GM12801 (cell line): ENCODE results near the gene P4HTM.
A peak's percentile ranks its signal among the peaks of the same experiment; 100 is the strongest.

Experiments
- TF ChIP-seq, protein P1 (sequence below): IDR thresholded peaks from one replicate; pipeline ENCODE4 v1.5.1; 2011; ENCODE audit warnings: control low read depth; ENCODE audit not compliant: insufficient read length; ENCODE audit errors: extremely low read depth

Gene P4HTM

DNA sequence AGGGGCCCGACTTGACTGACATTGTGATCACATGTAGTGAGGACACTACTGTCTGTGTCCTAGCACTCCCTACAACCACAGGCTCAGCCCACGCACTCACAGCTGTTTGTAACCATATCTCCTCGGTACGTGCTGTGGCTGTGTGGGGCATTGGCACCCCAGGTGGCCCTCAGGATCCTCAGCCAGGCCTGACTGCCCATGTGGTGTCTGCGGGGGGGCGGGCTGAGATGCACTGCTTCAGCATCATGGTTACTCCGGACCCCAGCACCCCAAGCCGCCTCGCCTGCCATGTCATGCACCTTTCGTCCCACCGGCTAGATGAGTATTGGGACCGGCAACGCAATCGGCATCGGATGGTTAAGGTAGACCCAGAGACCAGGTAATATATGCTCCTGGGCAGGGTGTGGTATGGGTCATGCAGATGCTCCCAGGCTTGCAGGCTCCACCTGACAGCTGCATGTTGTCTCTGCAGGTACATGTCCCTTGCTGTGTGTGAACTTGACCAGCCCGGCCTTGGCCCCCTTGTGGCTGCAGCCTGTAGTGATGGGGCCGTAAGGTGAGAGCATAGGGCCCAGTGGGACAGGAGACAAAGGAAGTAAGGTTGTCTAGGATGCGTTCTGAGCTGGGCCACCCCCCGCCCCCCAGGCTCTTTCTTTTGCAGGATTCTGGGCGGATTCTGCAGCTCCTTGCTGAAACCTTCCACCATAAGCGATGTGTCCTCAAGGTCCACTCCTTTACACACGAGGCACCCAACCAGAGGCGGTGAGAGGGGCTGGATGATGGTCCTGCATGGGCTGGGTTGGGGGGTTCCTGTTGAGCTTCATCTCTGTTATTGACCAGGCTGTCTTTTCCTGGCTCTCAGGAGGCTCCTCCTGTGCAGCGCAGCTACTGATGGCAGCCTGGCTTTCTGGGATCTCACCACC is 24.0 kb downstream of the P4HTM start:
- TF ChIP-seq, protein P1, sequence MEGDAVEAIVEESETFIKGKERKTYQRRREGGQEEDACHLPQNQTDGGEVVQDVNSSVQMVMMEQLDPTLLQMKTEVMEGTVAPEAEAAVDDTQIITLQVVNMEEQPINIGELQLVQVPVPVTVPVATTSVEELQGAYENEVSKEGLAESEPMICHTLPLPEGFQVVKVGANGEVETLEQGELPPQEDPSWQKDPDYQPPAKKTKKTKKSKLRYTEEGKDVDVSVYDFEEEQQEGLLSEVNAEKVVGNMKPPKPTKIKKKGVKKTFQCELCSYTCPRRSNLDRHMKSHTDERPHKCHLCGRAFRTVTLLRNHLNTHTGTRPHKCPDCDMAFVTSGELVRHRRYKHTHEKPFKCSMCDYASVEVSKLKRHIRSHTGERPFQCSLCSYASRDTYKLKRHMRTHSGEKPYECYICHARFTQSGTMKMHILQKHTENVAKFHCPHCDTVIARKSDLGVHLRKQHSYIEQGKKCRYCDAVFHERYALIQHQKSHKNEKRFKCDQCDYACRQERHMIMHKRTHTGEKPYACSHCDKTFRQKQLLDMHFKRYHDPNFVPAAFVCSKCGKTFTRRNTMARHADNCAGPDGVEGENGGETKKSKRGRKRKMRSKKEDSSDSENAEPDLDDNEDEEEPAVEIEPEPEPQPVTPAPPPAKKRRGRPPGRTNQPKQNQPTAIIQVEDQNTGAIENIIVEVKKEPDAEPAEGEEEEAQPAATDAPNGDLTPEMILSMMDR: peak; percentile 13

DNA sequence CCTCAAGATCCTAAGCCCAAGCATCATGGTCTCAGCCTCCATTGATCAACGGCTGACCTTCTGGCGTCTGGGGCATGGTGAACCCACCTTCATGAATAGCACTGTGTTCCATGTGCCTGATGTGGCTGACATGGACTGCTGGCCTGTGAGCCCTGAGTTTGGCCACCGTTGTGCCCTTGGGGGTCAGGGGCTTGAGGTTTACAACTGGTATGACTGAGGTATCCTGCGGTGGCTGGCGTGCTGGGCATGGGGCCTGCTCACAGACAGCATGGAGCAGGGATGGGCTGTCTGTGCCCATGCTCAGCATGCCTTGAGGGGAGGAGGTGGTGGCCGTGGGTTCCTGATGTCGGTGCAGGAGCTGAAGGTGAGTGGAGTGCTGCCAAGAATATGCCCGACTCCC is 25.0 kb downstream of the P4HTM start:
- TF ChIP-seq, protein P1: no peak

DNA sequence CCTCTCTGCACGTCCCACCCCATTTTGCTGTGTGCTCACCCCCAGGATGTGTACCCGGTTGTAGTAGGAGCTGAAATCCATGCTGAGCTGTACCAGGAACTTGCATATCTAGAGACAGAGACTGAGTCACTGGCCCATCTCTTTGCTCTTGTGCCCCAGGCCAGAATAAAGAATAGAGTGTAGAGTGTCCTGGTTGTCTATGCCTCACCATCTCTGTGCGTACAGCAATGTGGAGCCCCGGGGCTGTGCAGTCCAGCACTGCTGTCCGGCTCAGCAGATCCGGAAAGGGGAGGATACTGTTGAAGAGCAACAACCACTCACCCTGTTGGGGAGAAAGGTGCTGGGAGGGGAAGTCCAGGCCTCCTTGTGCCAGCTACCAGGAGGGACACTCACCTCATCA is 25.7 kb downstream of the P4HTM start:
- TF ChIP-seq, protein P1: no peak

GRCh38 chr3:49016414-49017228 is 26.6 kb downstream of the P4HTM start:
- TF ChIP-seq, protein P1: no peak

GRCh38 chr3:49017229-49017970 is 27.4 kb downstream of the P4HTM start:
- TF ChIP-seq, protein P1: no peak

GRCh38 chr3:49017971-49018706 is 28.1 kb downstream of the P4HTM start, which contains the start of gene DALRD3:
TSS of gene DALRD3 (minus strand) at chr3:49018580. CDS start at chr3:49018564, 16 bp downstream.
- TF ChIP-seq, protein P1: no peak
